HG03521 (cell line): ENCODE measurements around the gene CCHCR1.
"Not testable (repeated sequence)": the region's sequence is repeated elsewhere in the genome, so short reads cannot be mapped to it uniquely, and the experiment has no call there.

Experiments used
- ATAC-seq: cut with Tn5 transposase; IDR thresholded peaks from one replicate; pipeline ENCODE4 v1.9.1; 2021; ENCODE audit warnings: mild to moderate bottlenecking, moderate library complexity; ENCODE audit not compliant: unreplicated experiment

The CCHCR1 gene, protein sequence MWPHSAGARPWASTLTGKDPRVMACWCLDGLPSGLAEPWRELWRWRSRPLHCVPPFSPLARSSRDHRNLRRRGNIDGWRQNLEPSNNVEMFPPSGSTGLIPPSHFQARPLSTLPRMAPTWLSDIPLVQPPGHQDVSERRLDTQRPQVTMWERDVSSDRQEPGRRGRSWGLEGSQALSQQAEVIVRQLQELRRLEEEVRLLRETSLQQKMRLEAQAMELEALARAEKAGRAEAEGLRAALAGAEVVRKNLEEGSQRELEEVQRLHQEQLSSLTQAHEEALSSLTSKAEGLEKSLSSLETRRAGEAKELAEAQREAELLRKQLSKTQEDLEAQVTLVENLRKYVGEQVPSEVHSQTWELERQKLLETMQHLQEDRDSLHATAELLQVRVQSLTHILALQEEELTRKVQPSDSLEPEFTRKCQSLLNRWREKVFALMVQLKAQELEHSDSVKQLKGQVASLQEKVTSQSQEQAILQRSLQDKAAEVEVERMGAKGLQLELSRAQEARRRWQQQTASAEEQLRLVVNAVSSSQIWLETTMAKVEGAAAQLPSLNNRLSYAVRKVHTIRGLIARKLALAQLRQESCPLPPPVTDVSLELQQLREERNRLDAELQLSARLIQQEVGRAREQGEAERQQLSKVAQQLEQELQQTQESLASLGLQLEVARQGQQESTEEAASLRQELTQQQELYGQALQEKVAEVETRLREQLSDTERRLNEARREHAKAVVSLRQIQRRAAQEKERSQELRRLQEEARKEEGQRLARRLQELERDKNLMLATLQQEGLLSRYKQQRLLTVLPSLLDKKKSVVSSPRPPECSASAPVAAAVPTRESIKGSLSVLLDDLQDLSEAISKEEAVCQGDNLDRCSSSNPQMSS

DNA sequence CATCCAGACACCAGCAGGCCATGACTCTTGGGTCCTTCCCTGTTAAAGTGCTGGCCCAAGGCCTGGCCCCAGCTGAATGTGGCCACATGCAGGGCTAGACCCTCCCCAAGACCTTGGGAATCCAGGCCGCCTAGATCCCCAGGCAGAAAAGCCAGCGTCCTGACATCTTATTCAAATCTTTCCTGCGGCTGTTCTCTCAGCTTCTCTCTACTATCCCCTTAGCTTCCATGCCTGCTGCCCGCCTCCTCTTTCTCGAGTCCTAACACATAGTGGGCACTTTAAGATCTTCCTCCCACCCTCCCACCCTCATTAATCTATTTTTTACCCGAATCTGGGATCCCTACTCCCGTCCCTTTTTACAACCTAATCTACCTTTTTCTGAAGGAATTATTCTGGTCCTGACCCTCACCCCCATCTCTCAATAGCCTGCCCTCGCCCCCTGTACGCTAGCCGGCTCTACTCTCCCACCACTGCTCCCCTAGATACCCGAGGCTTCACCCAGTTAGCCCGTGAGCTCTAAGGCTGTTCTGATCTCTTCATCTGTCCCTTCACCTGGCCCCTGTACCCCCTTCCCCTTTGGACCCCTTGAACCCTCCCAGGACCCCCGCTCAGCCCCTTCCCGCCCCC lies at the start of gene CCHCR1:
Gene CCHCR1 (minus strand): TSS at position 290 of the 627 bp plus-strand sequence. CDS start 202 bp downstream, at position 88.
- no peak for ATAC-seq

DNA sequence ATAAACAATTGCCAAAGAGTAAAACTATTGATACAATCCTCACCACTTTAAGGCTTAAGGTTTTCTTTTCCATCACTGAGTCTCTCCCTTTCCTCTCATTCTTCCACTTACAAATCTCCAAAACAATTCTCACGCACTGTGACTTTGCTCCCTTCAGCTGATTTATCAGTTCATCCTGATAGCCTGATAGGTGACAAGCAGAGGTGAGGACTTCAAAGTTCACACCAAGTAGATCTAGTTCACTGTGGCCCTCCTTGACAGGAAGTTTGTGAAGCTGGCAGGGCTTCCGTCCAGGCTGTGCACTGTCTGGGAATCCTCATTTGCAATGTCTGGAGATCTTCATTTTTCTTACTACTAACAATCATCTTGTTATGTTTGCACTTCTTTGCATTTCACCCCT lies 48.0 kb upstream of the CCHCR1 start:
- ATAC-seq: no peak

- ATAC-seq: no peak
Observed at GRCh38 chr6:31204751-31205145, 47.1 kb upstream of the CCHCR1 start.

DNA sequence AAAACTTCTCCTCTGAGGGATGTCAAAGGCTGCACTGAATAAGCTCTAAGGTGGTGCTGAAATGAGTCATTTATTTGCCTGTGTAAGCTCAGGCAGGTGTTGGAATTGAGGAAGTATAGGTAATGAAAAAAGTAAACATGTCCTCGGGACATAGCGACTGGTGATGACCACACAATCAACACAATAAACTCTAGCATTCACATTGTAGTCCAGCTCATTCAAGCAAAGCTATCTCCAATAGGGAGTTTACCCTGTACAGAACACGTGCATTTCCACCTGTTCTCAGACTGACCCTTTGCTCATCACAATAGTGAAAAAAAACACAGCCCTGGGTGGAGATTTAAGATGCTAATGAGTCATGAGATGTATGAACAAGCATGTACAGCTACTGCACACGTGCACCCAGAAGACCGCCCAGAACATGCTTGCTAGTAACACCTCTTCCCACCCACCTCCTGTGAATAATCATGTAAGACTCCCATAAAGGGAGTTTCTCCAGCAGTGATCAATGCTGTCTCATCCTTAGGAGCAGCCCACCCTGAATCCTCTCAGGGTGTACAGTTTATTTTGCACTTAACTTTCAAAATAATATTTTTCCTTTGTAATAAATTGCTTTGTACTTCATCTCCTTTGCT lies 45.9 kb upstream of the CCHCR1 start:
- ATAC-seq: peak; percentile 58

DNA sequence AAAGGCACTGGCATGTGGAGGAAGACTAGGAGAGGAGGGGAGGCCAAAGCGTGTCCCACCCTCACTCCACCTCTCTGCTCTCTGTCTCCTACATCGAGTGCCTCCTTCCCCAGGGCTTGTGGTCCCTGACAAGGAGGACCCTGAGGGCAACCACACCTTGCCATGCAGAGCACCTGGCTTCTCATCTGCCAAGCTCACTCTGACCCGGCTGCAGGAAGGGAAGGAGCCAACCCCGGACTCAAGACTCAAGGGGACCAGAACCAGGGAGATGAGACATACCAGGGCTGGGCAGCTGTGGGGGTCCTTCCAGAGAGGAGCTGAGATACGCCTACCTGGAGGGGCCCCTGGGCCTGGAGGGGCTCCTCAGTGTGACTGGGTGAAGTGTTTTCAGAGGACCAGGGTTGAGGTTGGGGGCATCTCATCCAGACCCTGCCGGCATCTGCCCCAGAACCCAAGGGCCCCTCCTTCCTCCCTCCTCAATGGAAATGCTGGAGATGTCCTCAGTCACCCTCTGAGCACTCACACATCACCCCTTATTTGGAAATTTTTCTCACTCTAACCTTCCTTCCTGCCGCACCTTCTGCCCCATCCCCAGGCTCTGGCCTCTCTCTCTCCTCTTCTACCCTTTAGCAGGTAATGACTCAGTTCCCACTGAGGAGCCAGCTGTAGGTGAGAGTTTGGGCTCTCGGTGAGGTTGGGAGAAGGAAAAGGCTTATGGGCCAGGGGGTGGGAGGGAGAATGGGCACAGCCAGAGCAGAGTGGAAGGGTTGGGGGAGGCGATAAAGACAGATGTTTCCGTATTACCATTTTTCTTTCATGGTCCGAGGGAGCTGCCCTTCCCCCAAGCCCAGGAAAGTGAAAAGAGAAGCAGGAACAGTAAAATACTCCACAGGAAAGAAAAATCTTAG lies 44.9 kb upstream of the CCHCR1 start:
- ATAC-seq: no peak

DNA sequence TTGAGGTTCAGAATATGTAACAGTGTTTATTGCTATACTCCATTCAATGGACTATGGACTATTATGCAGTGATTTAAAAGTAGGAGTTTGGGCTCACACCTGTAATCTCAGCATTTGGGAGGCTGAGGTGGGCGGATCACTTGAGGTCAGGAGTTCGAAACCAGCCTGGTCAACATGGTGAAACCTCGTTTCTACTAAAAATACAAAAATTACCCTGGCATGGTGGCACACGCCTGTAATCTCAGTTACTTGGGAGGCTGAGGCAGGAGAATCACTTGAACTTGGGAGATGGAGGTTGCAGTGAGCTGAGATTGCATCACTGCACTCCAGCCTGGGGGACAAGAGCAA lies 41.5 kb upstream of the CCHCR1 start:
- ATAC-seq: not testable (repeated sequence)

GRCh38 chr6:31197559-31198305 lies 40.1 kb upstream of the CCHCR1 start:
- ATAC-seq: peak; percentile 76

GRCh38 chr6:31196251-31197022 lies 38.8 kb upstream of the CCHCR1 start:
- ATAC-seq: not testable (repeated sequence)

- not testable (repeated sequence) for ATAC-seq
Observed at GRCh38 chr6:31195308-31195979, 37.8 kb upstream of the CCHCR1 start.

DNA sequence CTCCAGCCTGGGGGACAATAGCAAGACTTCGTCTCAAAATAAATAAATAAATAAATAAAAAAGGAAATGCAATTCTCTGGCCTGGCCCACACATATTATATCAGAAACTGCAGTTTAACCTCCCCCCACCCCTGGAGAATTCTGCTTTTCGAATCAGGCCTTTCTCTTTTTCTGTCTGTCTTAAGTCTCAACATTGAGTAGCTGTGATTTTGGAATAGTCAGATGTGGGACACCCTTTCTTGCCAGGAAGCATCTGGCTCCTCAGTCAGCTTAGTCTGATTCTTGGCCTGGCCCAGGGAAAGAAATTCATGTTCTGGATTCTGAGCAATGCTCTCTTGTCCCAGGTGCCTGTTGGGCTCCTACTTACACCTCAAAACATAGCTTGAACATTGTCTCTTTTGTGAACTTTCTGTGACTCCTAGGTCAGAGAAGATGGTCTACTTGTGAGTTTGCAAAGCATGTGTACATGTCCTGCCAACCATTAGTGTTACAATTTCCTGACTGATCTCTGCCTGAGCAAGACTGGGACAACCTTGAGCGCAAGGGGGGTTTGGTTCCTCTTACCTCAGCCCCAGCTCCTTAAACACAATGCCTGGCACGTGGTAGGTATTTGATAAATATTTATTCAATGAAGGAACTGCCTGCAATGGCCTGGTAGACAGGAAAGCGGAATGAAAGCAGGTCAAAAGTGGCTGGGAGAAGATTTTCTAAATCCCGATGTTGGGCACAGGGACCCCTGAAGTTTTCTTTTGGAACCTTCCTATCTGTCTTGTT lies 36.6 kb upstream of the CCHCR1 start:
- no peak for ATAC-seq

DNA sequence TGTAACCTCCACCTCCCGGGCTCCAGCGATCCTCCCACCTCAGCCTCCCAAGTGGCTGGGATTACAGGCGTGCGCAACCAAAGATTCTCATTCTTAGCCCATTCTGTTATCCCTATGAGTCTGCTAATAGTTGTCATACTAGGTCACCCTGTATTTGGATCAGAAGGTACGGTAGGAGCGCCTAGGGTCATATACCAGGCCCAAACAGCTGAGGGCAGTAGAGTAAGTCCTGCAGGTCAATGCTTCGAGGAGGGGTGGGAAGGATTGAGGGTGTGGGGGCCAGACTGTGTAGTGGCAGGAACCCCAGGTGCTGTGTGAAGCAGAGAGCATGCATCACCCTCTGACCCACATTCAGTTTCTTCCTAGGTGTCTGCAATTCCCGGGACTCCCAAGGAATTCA lies 35.6 kb upstream of the CCHCR1 start:
- ATAC-seq: no peak

GRCh38 chr6:31192431-31193105 lies 35.0 kb upstream of the CCHCR1 start:
- ATAC-seq: not testable (repeated sequence)

- no peak for ATAC-seq
Observed at GRCh38 chr6:31190488-31190887, 32.9 kb upstream of the CCHCR1 start.

- ATAC-seq: not testable (repeated sequence)
Observed at GRCh38 chr6:31189223-31189622, 31.6 kb upstream of the CCHCR1 start.

DNA sequence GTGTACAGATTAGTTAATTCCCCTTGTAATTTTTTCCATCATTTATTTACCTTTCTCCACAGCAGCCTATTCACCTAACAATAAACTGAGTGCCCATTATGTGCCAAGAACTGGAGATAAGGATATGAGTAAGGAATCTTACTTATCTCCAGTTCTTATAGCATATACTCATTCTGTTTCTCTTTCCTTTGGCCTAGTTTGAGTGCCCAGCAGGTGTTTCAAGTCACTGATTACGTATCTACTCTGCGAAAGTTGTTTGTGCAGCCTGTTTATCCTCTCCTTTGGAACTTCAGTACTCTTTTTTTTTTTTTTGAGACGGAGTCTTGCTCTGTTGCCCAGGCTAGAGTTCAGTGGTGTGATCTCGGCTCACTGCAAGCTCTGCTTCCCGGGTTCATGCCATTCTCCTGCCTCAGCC lies 30.2 kb upstream of the CCHCR1 start:
- ATAC-seq: no peak

- ATAC-seq: no peak
Observed at GRCh38 chr6:31186052-31186734, 28.6 kb upstream of the CCHCR1 start.
